ENCODE results near the gene EFCAB5. TPM values are rescaled to one million over a fixed set of nuclear protein-coding genes. Genes with fewer than 3 reads are reported as not detected.
A peak's percentile ranks its signal among the peaks of the same experiment; 100 is the strongest.
"Not testable (repeated sequence)": the region's sequence is repeated elsewhere in the genome, so short reads cannot be mapped to it uniquely, and the experiment has no call there.

Gene EFCAB5
- total RNA-seq, 2 donors from 2014 or later: not detected

DNA sequence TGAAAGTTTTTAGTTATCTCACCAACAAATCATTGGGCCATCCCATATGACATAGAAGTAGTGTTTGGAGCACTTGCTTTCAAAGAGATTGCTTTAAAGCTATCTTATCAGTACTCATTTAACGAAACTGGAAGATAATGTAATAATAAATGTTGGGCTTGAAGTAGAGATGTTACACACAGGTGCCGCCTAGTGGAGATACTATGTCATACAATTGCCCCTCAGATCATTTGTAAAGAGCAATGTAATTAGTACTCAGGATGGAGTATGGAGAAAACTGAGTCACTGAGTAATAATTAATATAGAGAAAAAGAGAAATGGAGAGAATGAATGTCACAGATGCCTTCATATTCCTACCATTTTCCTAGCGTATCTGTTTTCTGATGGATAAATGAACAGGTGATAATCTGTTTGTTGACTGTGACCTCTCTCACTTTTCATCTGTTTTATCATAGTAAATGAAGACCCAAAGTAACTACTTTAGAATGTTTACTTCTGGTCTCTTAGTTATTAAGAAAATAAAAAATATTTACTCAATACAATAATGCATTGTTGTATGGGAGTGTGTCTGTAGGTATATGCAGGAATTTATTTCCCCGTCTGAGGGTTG, 80.4 kb downstream of the EFCAB5 start:
- 43% methylated on average over 3 of the region's 4 CpGs; no CpG with 5 or more reads in 1 of the 2 experiments for WGBS, 2 experiments (ENCODE audit: insufficient coverage in 1 of 2, insufficient read length in 1 of 2)
- H3K9me3 ChIP-seq (ENCODE audit: control insufficient read depth, low read length): no peaks in the 10 kb centered on the region
- TF ChIP-seq, protein P1, sequence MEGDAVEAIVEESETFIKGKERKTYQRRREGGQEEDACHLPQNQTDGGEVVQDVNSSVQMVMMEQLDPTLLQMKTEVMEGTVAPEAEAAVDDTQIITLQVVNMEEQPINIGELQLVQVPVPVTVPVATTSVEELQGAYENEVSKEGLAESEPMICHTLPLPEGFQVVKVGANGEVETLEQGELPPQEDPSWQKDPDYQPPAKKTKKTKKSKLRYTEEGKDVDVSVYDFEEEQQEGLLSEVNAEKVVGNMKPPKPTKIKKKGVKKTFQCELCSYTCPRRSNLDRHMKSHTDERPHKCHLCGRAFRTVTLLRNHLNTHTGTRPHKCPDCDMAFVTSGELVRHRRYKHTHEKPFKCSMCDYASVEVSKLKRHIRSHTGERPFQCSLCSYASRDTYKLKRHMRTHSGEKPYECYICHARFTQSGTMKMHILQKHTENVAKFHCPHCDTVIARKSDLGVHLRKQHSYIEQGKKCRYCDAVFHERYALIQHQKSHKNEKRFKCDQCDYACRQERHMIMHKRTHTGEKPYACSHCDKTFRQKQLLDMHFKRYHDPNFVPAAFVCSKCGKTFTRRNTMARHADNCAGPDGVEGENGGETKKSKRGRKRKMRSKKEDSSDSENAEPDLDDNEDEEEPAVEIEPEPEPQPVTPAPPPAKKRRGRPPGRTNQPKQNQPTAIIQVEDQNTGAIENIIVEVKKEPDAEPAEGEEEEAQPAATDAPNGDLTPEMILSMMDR (conservative IDR thresholded peaks at IDR 0.05): peak; percentile 92
- H3K9me3 Mint-ChIP-seq: peaks cover 2% of the 10 kb centered on the region
- no peak overlapping the region for H3K9ac ChIP-seq (ENCODE audit: extremely low read depth, low read length, poor library complexity, severe bottlenecking)
- H3K27me3 ChIP-seq (ENCODE audit: control insufficient read depth, insufficient read depth, low read length, poor library complexity, severe bottlenecking): no peaks in the 10 kb centered on the region
- peak; percentile 71 for DNase-seq
- no peaks in the 10 kb centered on the region for H3K4me1 Mint-ChIP-seq
- H3K27me3 Mint-ChIP-seq (ENCODE audit: insufficient read depth): peaks cover 5% of the 10 kb centered on the region
- H3K4me1 ChIP-seq (ENCODE audit: control insufficient read depth, insufficient read depth, low read length): no peaks in the 10 kb centered on the region
- H3K36me3 ChIP-seq (ENCODE audit: control insufficient read depth, insufficient read depth, low read length): no peaks in the 10 kb centered on the region
- no peaks in the 10 kb centered on the region for H3K36me3 Mint-ChIP-seq (ENCODE audit: low read depth)
- H3K27ac Mint-ChIP-seq: no peak overlapping the region
- no peak overlapping the region for H3K4me3 Mint-ChIP-seq
- H3K4me3 ChIP-seq (ENCODE audit: low read length): no peak overlapping the region
- H3K27ac ChIP-seq (ENCODE audit: low read depth, low read length): no peak overlapping the region

DNA sequence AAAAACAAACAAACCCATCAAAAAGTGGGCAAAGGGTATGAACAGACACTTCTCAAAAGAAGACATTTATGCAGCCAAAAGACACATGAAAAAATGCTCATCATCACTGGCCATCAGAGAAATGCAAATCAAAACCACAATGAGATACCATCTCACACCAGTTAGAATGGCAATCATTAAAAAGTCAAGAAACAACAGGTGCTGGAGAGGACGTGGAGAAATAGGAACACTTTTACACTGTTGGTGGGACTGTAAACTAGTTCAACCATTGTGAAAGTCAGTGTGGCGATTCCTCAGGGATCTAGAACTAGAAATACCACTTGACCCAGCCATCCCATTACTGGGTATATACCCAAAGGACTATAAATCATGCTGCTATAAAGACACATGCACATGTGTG, 83.9 kb downstream of the EFCAB5 start:
- not testable (repeated sequence) for H3K9me3 ChIP-seq (ENCODE audit: control insufficient read depth, low read length); H3K9me3 Mint-ChIP-seq; H3K4me3 ChIP-seq (ENCODE audit: low read length); H3K27ac ChIP-seq (ENCODE audit: low read depth, low read length); H3K4me1 Mint-ChIP-seq; H3K36me3 ChIP-seq (ENCODE audit: control insufficient read depth, insufficient read depth, low read length); H3K4me3 Mint-ChIP-seq; DNase-seq; H3K27me3 Mint-ChIP-seq (ENCODE audit: insufficient read depth); H3K9ac ChIP-seq (ENCODE audit: extremely low read depth, low read length, poor library complexity, severe bottlenecking); H3K4me1 ChIP-seq (ENCODE audit: control insufficient read depth, insufficient read depth, low read length); H3K27ac Mint-ChIP-seq; H3K36me3 Mint-ChIP-seq (ENCODE audit: low read depth); H3K27me3 ChIP-seq (ENCODE audit: control insufficient read depth, insufficient read depth, low read length, poor library complexity, severe bottlenecking)
- no CpG with 5 or more reads among the region's 2 CpGs for WGBS, 2 experiments (ENCODE audit: insufficient coverage in 1 of 2, insufficient read length in 1 of 2)

DNA sequence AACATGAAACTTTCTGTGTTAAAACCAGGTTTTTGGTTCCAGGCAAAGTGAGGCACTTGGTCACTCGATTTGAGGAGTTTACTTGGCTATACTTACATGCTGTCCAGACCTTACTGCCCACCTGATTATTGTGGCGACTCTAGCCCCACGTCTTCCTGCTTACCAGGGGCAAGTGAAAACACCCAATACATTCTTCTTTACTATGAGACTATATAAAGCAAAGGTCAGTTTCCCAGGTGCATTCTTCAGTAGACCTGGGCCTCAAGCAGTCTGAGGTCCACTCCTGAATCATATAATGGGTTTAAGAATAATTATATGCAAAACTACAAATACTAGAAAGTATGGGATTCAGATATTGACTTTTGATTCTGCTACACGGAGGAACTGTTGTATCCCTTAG, 86.2 kb downstream of the EFCAB5 start:
- no peak overlapping the region for H3K4me3 Mint-ChIP-seq
- no peaks in the 10 kb centered on the region for H3K36me3 ChIP-seq (ENCODE audit: control insufficient read depth, insufficient read depth, low read length)
- no peaks in the 10 kb centered on the region for H3K9me3 ChIP-seq (ENCODE audit: control insufficient read depth, low read length)
- TF ChIP-seq, protein P1 (conservative IDR thresholded peaks at IDR 0.05): no peak
- H3K4me1 Mint-ChIP-seq: no peaks in the 10 kb centered on the region
- H3K36me3 Mint-ChIP-seq (ENCODE audit: low read depth): no peaks in the 10 kb centered on the region
- H3K4me1 ChIP-seq (ENCODE audit: control insufficient read depth, insufficient read depth, low read length): no peaks in the 10 kb centered on the region
- H3K27me3 ChIP-seq (ENCODE audit: control insufficient read depth, insufficient read depth, low read length, poor library complexity, severe bottlenecking): no peaks in the 10 kb centered on the region
- H3K27ac ChIP-seq (ENCODE audit: low read depth, low read length): no peak overlapping the region
- DNase-seq: no peak
- H3K9me3 Mint-ChIP-seq: peaks cover 2% of the 10 kb centered on the region
- H3K9ac ChIP-seq (ENCODE audit: extremely low read depth, low read length, poor library complexity, severe bottlenecking): no peak overlapping the region
- H3K4me3 ChIP-seq (ENCODE audit: low read length): no peak overlapping the region
- WGBS, 2 experiments (ENCODE audit: insufficient coverage in 1 of 2, insufficient read length in 1 of 2): 91 to 95% methylated on average over 3 to 4 of the region's 4 CpGs
- peaks cover under 1% of the 10 kb centered on the region for H3K27me3 Mint-ChIP-seq (ENCODE audit: insufficient read depth)
- no peak overlapping the region for H3K27ac Mint-ChIP-seq
